Measurements from ENCODE around the gene NLGN1. TPM values are rescaled to one million over a fixed set of nuclear protein-coding genes. Genes with fewer than 3 reads are reported as not detected.

The NLGN1 gene
- total RNA-seq, 1 donor from 2014 or later, result not detected

DNA sequence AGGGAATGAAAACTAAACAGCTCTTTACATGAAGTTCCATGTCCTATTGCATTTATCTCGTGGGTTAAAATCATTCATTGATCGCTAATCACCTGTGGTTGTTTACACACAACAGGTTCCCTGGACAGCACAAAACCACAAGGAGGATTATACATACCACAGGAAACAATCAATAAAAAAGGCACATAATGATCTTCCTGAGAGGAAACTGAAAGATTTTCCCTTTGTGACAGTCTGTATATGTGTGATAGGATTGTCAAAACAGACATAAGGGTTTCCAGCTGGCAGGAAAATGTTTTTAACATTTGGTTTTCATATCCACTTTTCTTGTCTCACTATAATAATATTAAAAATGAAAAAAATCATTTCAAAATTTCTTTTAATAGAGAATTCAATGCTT lies 541.8 kb downstream of the NLGN1 start:
- ChIA-PET POLR2A (no interaction called here), CTCF (no interaction called here)
- TF ChIP-seq, protein P1, sequence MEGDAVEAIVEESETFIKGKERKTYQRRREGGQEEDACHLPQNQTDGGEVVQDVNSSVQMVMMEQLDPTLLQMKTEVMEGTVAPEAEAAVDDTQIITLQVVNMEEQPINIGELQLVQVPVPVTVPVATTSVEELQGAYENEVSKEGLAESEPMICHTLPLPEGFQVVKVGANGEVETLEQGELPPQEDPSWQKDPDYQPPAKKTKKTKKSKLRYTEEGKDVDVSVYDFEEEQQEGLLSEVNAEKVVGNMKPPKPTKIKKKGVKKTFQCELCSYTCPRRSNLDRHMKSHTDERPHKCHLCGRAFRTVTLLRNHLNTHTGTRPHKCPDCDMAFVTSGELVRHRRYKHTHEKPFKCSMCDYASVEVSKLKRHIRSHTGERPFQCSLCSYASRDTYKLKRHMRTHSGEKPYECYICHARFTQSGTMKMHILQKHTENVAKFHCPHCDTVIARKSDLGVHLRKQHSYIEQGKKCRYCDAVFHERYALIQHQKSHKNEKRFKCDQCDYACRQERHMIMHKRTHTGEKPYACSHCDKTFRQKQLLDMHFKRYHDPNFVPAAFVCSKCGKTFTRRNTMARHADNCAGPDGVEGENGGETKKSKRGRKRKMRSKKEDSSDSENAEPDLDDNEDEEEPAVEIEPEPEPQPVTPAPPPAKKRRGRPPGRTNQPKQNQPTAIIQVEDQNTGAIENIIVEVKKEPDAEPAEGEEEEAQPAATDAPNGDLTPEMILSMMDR (IDR thresholded peaks at IDR 0.05), result no peak
- no peak for ATAC-seq (ENCODE audit: low read depth)
- H3K36me3 Mint-ChIP-seq (ENCODE audit: low read depth), result no peaks in the 10 kb centered on the region
- no peaks in the 10 kb centered on the region for H3K4me1 Mint-ChIP-seq
- no peak overlapping the region for H3K27ac Mint-ChIP-seq
- no peak for DNase-seq
- H3K4me3 Mint-ChIP-seq, result no peak overlapping the region
- H3K27me3 Mint-ChIP-seq, result no peaks in the 10 kb centered on the region
- peaks cover 3% of the 10 kb centered on the region for H3K9me3 Mint-ChIP-seq
- intact Hi-C loops (cut with micrococcal nuclease), result no loop called here

DNA sequence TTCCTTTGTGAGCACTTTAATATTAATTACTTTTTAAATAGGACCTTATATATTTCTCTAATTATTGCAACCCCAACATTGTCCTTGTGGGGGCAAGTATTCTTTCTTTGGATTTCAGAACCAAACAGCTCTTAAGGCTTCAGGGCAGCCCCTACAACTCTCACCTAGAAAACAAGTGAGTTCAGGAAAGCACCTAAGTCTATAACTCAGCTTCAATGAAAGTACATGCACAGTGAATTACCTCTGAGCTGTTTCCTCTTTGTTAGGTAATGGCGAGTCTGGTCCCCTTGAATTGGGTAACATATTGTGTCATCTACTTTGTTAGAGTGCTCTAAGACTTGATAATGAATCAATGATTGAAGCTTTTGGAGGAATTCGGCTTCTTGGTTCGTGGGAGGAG lies 545.7 kb downstream of the NLGN1 start:
- DNase-seq (no peak), ATAC-seq (ENCODE audit: low read depth) (no peak)
- Mint-ChIP-seq H3K27me3 (no peaks in the 10 kb centered on the region), H3K4me3 (no peak overlapping the region), H3K27ac (no peak overlapping the region), H3K36me3 (ENCODE audit: low read depth) (no peaks in the 10 kb centered on the region), H3K4me1 (no peaks in the 10 kb centered on the region), H3K9me3 (peaks cover 2% of the 10 kb centered on the region)
- POLR2A ChIA-PET, result no interaction called here
- TF ChIP-seq, protein P1 (IDR thresholded peaks at IDR 0.05), result no peak
- intact Hi-C loops (cut with micrococcal nuclease), result no loop called here
- CTCF ChIA-PET, result no interaction called here

DNA sequence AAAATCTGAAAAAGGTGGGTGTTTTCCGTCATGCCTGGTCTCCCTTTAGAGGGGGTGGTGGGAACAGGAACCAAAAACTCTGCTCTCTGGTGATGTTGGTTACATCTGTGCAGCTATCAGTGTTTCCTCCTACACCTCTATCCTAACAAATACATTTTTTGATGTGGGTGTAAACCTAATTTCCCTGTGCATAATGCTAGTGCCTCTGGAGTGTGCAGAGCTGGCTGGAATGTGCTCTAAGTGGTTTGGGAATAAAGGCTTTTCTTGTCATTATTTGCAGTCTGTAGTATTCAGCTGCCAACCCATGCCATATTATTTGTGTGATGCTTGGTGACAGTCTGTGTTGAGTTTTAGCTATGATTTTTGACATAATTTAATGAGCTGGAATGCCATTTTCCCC lies 547.6 kb downstream of the NLGN1 start:
- DNase-seq, result no peak
- POLR2A ChIA-PET, result no interaction called here
- peaks cover 3% of the 10 kb centered on the region for H3K9me3 Mint-ChIP-seq
- CTCF ChIA-PET, result no interaction called here
- H3K4me1 Mint-ChIP-seq, result no peaks in the 10 kb centered on the region
- no peak for ATAC-seq (ENCODE audit: low read depth)
- no peaks in the 10 kb centered on the region for H3K36me3 Mint-ChIP-seq (ENCODE audit: low read depth)
- no peak overlapping the region for H3K27ac Mint-ChIP-seq
- TF ChIP-seq, protein P1 (IDR thresholded peaks at IDR 0.05), result no peak
- no peak overlapping the region for H3K4me3 Mint-ChIP-seq
- no peaks in the 10 kb centered on the region for H3K27me3 Mint-ChIP-seq
- intact Hi-C loops (cut with micrococcal nuclease), result no loop called here

GRCh38 chr3:173945806-173946205 lies 548.3 kb downstream of the NLGN1 start:
- H3K9me3 Mint-ChIP-seq, result peaks cover 3% of the 10 kb centered on the region
- H3K4me3 Mint-ChIP-seq, result no peak overlapping the region
- H3K36me3 Mint-ChIP-seq (ENCODE audit: low read depth), result no peaks in the 10 kb centered on the region
- ATAC-seq (ENCODE audit: low read depth), result no peak
- no peaks in the 10 kb centered on the region for H3K4me1 Mint-ChIP-seq
- CTCF ChIA-PET, result no interaction called here
- TF ChIP-seq, protein P1 (IDR thresholded peaks at IDR 0.05), result no peak
- H3K27me3 Mint-ChIP-seq, result no peaks in the 10 kb centered on the region
- DNase-seq, result no peak
- intact Hi-C loops (cut with micrococcal nuclease), result no loop called here
- no peak overlapping the region for H3K27ac Mint-ChIP-seq
- POLR2A ChIA-PET, result no interaction called here

DNA sequence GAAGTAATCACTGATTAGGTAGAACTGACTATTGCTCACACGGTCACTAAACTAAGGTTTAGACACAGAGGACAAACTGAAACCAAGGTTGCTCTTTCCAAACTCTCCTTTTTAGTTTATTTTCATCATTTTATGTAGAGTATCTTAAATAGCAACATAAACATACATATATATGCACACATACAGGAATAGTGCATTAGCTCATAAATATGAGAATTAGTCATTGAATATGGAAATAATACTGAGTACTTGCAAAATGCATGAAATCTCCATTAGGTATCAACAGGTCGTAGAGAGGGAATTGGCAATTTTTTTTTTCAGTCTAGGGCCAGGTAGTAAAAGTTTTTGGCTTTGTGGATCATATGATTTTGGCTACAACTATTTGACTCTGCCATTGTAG lies 557.1 kb downstream of the NLGN1 start:
- ChIA-PET POLR2A (no interaction called here), CTCF (no interaction called here)
- TF ChIP-seq, protein P1 (IDR thresholded peaks at IDR 0.05), result no peak
- H3K36me3 Mint-ChIP-seq (ENCODE audit: low read depth), result no peaks in the 10 kb centered on the region
- H3K4me3 Mint-ChIP-seq, result no peak overlapping the region
- H3K9me3 Mint-ChIP-seq, result no peaks in the 10 kb centered on the region
- DNase-seq (no peak), ATAC-seq (ENCODE audit: low read depth) (no peak)
- H3K27ac Mint-ChIP-seq, result no peak overlapping the region
- H3K4me1 Mint-ChIP-seq, result no peaks in the 10 kb centered on the region
- no peaks in the 10 kb centered on the region for H3K27me3 Mint-ChIP-seq
- intact Hi-C loops (cut with micrococcal nuclease), result no loop called here

Data from activated B cell treated with CpG ODN at 0.5 μM for 24 hours (primary cell).